ENCODE measurements around the gene ATP9B.

ATP9B gene

DNA sequence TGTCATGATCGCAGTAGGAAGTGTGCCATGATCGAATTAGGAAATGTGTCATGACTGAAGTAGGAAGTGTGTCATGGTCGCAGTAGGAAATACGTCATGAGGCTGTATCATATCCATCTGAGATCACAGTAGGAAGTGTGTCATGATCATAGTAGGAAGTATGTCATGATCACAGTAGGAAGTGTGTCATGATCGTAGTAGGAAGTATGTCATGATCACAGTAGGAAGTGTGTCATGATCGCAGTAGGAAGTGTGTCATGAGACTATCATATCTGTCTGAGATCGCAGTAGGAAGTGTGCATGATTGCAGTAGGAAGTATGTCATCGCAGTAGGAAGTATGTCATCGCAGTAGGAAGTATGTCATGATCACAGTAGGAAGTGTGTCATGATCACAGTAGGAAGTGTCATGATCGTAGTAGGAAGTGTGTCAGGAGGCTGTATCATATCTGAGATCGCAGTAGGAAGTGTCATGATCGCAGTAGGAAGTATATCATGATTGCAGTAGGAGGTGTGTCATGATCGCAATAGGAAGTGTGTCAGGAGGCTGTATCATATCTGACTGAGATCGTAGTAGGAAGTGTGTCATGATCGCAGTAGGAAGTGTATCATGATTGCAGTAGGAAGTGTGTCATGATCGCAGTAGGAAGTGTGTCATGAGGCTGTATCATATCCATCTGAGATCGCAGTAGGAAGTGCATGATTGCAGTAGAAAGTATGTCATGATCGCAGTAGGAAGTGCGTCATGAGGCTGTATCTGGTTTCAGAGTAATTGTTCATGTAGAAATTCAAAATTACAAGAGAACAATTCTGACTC is 270.1 kb downstream of the ATP9B start:
- TF ChIP-seq FOXP2 (optimal IDR thresholded peaks at IDR 0.05; ENCODE audit: borderline replicate concordance, extremely low read depth, extremely low read length, insufficient read depth): no peak
- TF ChIP-seq POLR2AphosphoS5 (IDR thresholded peaks at IDR 0.05; ENCODE audit: low read depth, low read length): no peak
- TF ChIP-seq SIN3A (IDR thresholded peaks at IDR 0.05; ENCODE audit: borderline replicate concordance, insufficient read depth, low read length): no peak
- no peak for TF ChIP-seq TAF1 (IDR thresholded peaks at IDR 0.05; ENCODE audit: borderline replicate concordance, insufficient read depth, low read length)
- TF ChIP-seq, protein P1, sequence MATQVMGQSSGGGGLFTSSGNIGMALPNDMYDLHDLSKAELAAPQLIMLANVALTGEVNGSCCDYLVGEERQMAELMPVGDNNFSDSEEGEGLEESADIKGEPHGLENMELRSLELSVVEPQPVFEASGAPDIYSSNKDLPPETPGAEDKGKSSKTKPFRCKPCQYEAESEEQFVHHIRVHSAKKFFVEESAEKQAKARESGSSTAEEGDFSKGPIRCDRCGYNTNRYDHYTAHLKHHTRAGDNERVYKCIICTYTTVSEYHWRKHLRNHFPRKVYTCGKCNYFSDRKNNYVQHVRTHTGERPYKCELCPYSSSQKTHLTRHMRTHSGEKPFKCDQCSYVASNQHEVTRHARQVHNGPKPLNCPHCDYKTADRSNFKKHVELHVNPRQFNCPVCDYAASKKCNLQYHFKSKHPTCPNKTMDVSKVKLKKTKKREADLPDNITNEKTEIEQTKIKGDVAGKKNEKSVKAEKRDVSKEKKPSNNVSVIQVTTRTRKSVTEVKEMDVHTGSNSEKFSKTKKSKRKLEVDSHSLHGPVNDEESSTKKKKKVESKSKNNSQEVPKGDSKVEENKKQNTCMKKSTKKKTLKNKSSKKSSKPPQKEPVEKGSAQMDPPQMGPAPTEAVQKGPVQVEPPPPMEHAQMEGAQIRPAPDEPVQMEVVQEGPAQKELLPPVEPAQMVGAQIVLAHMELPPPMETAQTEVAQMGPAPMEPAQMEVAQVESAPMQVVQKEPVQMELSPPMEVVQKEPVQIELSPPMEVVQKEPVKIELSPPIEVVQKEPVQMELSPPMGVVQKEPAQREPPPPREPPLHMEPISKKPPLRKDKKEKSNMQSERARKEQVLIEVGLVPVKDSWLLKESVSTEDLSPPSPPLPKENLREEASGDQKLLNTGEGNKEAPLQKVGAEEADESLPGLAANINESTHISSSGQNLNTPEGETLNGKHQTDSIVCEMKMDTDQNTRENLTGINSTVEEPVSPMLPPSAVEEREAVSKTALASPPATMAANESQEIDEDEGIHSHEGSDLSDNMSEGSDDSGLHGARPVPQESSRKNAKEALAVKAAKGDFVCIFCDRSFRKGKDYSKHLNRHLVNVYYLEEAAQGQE (IDR thresholded peaks at IDR 0.05; ENCODE audit: insufficient read depth in 1 of 2, low read depth in 2 of 2, low read length in 2 of 2): no peak

DNA sequence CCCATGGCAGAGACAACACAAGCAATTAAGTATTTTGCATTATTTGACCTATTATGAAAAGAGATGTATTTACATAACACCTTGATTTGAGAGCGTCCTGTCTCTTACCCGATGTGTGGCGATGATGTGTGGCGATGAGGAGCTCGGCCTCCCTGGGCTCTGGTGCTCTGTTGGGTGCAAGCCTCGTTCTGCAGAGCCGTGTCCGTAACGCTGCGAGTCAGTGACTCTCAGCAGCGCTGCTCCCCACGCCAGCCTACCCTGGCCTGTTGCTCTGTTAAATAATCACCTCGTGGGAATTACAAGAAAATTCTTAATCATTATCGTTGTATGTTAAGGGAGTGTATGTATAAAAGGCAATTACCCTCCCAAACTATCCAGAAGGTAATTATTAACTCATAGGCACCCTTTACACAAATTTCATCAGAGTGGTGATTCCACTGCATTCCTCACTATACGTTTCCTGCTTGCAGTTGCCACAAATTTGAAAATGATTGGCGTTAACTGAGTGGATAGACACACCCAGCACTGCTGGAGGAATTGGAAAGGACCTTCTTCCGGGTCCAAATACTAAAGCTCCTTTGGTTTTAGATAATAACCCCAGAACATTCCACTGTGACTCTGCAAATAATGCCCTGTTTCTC is 274.5 kb downstream of the ATP9B start:
- TF ChIP-seq, protein P1 (IDR thresholded peaks at IDR 0.05; ENCODE audit: insufficient read depth in 1 of 2, low read depth in 2 of 2, low read length in 2 of 2): no peak
- TF ChIP-seq SIN3A (IDR thresholded peaks at IDR 0.05; ENCODE audit: borderline replicate concordance, insufficient read depth, low read length) (no peak), POLR2AphosphoS5 (IDR thresholded peaks at IDR 0.05; ENCODE audit: low read depth, low read length) (no peak), FOXP2 (optimal IDR thresholded peaks at IDR 0.05; ENCODE audit: borderline replicate concordance, extremely low read depth, extremely low read length, insufficient read depth) (no peak), TAF1 (IDR thresholded peaks at IDR 0.05; ENCODE audit: borderline replicate concordance, insufficient read depth, low read length) (no peak)

DNA sequence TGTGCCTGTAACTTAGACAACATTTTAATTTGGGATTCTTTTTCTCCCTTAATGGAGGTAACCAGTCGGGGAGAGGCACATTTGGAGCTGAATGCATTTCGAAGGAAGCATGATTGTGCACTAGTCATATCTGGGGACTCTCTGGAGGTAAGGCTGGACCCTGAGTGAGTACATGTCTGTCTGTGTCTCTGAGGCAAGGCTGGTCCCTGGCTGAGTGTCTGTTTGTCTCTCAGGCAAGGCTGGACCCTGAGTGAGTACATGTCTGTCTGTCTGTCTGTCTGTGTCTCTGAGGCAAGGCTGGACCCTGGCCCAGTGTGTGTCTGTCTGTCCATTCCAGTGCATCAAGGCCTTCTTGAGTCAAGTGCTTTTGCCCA is 275.0 kb downstream of the ATP9B start:
- TF ChIP-seq FOXP2 (optimal IDR thresholded peaks at IDR 0.05; ENCODE audit: borderline replicate concordance, extremely low read depth, extremely low read length, insufficient read depth): no peak
- TF ChIP-seq, protein P1 (IDR thresholded peaks at IDR 0.05; ENCODE audit: insufficient read depth in 1 of 2, low read depth in 2 of 2, low read length in 2 of 2): no peak
- TF ChIP-seq SIN3A (IDR thresholded peaks at IDR 0.05; ENCODE audit: borderline replicate concordance, insufficient read depth, low read length): no peak
- TF ChIP-seq POLR2AphosphoS5 (IDR thresholded peaks at IDR 0.05; ENCODE audit: low read depth, low read length): no peak
- TF ChIP-seq TAF1 (IDR thresholded peaks at IDR 0.05; ENCODE audit: borderline replicate concordance, insufficient read depth, low read length): no peak

DNA sequence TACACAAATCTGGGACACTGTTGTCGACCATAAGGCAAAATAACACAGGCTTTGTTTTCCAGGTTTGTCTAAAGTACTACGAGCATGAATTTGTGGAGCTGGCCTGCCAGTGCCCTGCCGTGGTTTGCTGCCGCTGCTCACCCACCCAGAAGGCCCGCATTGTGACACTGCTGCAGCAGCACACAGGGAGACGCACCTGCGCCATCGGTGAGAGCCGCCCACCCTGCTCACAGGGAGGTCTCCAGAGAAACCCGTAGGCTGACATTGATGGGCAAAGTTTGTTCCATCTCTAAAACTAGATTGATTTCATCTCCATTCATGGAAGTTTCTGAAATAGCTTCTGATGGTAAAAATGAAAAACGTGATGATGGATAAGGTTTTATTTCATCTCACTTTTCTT is 276.2 kb downstream of the ATP9B start:
- TF ChIP-seq FOXP2 (optimal IDR thresholded peaks at IDR 0.05; ENCODE audit: borderline replicate concordance, extremely low read depth, extremely low read length, insufficient read depth) (no peak), TAF1 (IDR thresholded peaks at IDR 0.05; ENCODE audit: borderline replicate concordance, insufficient read depth, low read length) (no peak), POLR2AphosphoS5 (IDR thresholded peaks at IDR 0.05; ENCODE audit: low read depth, low read length) (no peak), SIN3A (IDR thresholded peaks at IDR 0.05; ENCODE audit: borderline replicate concordance, insufficient read depth, low read length) (no peak)
- TF ChIP-seq, protein P1 (IDR thresholded peaks at IDR 0.05; ENCODE audit: insufficient read depth in 1 of 2, low read depth in 2 of 2, low read length in 2 of 2): no peak
